ENCODE measurements around the gene GRIA2.

GRIA2 gene

GRCh38 chr4:157265281-157265680, 44.8 kb downstream of the GRIA2 start:
- no peak for DNase-seq

GRCh38 chr4:157270108-157270507, 49.6 kb downstream of the GRIA2 start:
- DNase-seq: no peak

- DNase-seq: no peak
Measured at GRCh38 chr4:157270552-157270951, 50.0 kb downstream of the GRIA2 start.

GRCh38 chr4:157271166-157271869, 50.8 kb downstream of the GRIA2 start:
- no peak for DNase-seq

- no peak for DNase-seq
Measured at GRCh38 chr4:157280673-157281072, 60.1 kb downstream of the GRIA2 start.

- DNase-seq: no peak
Measured at GRCh38 chr4:157282019-157282418, 61.5 kb downstream of the GRIA2 start.

GRCh38 chr4:157287445-157287844, 66.9 kb downstream of the GRIA2 start:
- no peak for DNase-seq

- DNase-seq: no peak
Measured at GRCh38 chr4:157290622-157291021, 70.1 kb downstream of the GRIA2 start.

GRCh38 chr4:157291071-157291470, 70.5 kb downstream of the GRIA2 start:
- DNase-seq: no peak

- DNase-seq: no peak
Measured at GRCh38 chr4:157293673-157294072, 73.1 kb downstream of the GRIA2 start.

- no peak for DNase-seq
Measured at GRCh38 chr4:157294575-157294974, 74.0 kb downstream of the GRIA2 start.

- no peak for DNase-seq
Measured at GRCh38 chr4:157300701-157301100, 80.2 kb downstream of the GRIA2 start.

- no peak for DNase-seq
Measured at GRCh38 chr4:157303471-157303960, 83.0 kb downstream of the GRIA2 start.

GRCh38 chr4:157304769-157305168, 84.2 kb downstream of the GRIA2 start:
- DNase-seq: no peak

- no peak for DNase-seq
Measured at GRCh38 chr4:157312702-157313101, 92.2 kb downstream of the GRIA2 start.

- DNase-seq: no peak
Measured at GRCh38 chr4:157314906-157315305, 94.4 kb downstream of the GRIA2 start.

- DNase-seq: no peak
Measured at GRCh38 chr4:157315968-157316367, 95.4 kb downstream of the GRIA2 start.

- DNase-seq: no peak
Measured at GRCh38 chr4:157320092-157320491, 99.6 kb downstream of the GRIA2 start.

GRCh38 chr4:157327666-157328065, 107.1 kb downstream of the GRIA2 start:
- DNase-seq: no peak

GRCh38 chr4:157357887-157358286, 137.4 kb downstream of the GRIA2 start:
- DNase-seq: no peak

GRCh38 chr4:157358439-157358838, 137.9 kb downstream of the GRIA2 start:
- DNase-seq: no peak

GRCh38 chr4:157358851-157359250, 138.3 kb downstream of the GRIA2 start:
- DNase-seq: no peak

GRCh38 chr4:157363360-157363759, 142.8 kb downstream of the GRIA2 start:
- no peak for DNase-seq

GRCh38 chr4:157372154-157372553, 151.6 kb downstream of the GRIA2 start:
- no peak for DNase-seq

- DNase-seq: no peak
Measured at GRCh38 chr4:157372567-157372966, 152.0 kb downstream of the GRIA2 start.

Data from Kasumi-1 (cell line).